WTC11 (cell line): Measurements from ENCODE around the gene HRCT1. TPM values are rescaled to one million over a fixed set of nuclear protein-coding genes. Genes with fewer than 3 reads are reported as not detected.

ENCODE experiments used
- ATAC-seq: fragments of 200-7000 bp; cut with Tn5 transposase; 2 replicates; pipeline ENCODE4 v1.10.0; 2021; ENCODE audit warnings: mild to moderate bottlenecking, moderate library complexity
- CTCF ChIA-PET: fragments of 300-600 bp; sonication (Branson Sonifier 250); formaldehyde crosslinking; loops from one replicate; lab custom pipeline; 2021; ENCODE audit warnings: antibody characterized with exemption; lab: Charles Lee
- POLR2A ChIA-PET: fragments of 350-600 bp; sonication (Branson Sonifier 250); formaldehyde crosslinking; loops from one replicate; lab custom pipeline; 2021; ENCODE audit warnings: antibody characterized with exemption; lab: Charles Lee
- DNase-seq: peaks from one replicate; pipeline ENCODE4 v3.0.0; 2021; ENCODE audit warnings: low spot score
- H3K27ac Mint-ChIP-seq: 2 replicates; pipeline ENCODE4 v1.8.0; 2021; ENCODE audit warnings: mixed read lengths
- H3K27me3 Mint-ChIP-seq: 2 replicates; pipeline ENCODE4 v1.8.0; 2021; ENCODE audit warnings: low read depth, mild to moderate bottlenecking, moderate library complexity, mixed read lengths
- H3K36me3 Mint-ChIP-seq: 2 replicates; pipeline ENCODE4 v1.8.0; 2021; ENCODE audit warnings: mixed read lengths
- H3K4me1 Mint-ChIP-seq: 2 replicates; pipeline ENCODE4 v1.8.0; 2022; ENCODE audit warnings: mixed read lengths
- H3K4me3 Mint-ChIP-seq: 2 replicates; pipeline ENCODE4 v1.8.0; 2021; ENCODE audit warnings: mild to moderate bottlenecking, moderate library complexity, mixed read lengths
- H3K9me3 Mint-ChIP-seq: 2 replicates; pipeline ENCODE4 v1.8.0; 2021; ENCODE audit warnings: mixed read lengths
- CREB1 ChIP-seq: sonication (generic); formaldehyde crosslinking; IDR thresholded peaks from 2 replicates; pipeline ENCODE4 v1.8.0; 2023; ENCODE audit warnings: mild to moderate bottlenecking, missing genetic modification reagents
- EMX1 ChIP-seq: fragments of 250-450 bp; sonication (Bioruptor Pico); IDR thresholded peaks from 2 replicates; pipeline ENCODE4 v1.8.0; 2021; ENCODE audit warnings: mild to moderate bottlenecking
- FOXJ3 ChIP-seq: sonication (generic); formaldehyde crosslinking; IDR thresholded peaks from 2 replicates; pipeline ENCODE4 v1.9.0; 2021; ENCODE audit warnings: missing genetic modification reagents, mild to moderate bottlenecking, borderline replicate concordance
- HMGA2 ChIP-seq: fragments of 250-450 bp; sonication (Bioruptor Pico); IDR thresholded peaks from 2 replicates; pipeline ENCODE4 v1.4.0; 2021; ENCODE audit warnings: mild to moderate bottlenecking, moderate library complexity
- IRF2 ChIP-seq: sonication (generic); formaldehyde crosslinking; IDR thresholded peaks from 2 replicates; pipeline ENCODE4 v1.8.0; 2022; ENCODE audit warnings: low read depth, missing genetic modification reagents, borderline replicate concordance
- NR3C1 ChIP-seq: sonication (generic); formaldehyde crosslinking; conservative IDR thresholded peaks from 2 replicates; pipeline ENCODE4 v1.8.1; 2023; ENCODE audit warnings: low read depth, mild to moderate bottlenecking, missing genetic modification reagents
- SMAD3 ChIP-seq: sonication (generic); formaldehyde crosslinking; IDR thresholded peaks from 2 replicates; pipeline ENCODE4 v1.8.0; 2022; ENCODE audit warnings: missing genetic modification reagents, mild to moderate bottlenecking, borderline replicate concordance
- SP1 ChIP-seq: sonication (generic); formaldehyde crosslinking; conservative IDR thresholded peaks from 2 replicates; pipeline ENCODE4 v1.8.1; 2022; ENCODE audit warnings: missing genetic modification reagents
- ZNF121 ChIP-seq: sonication (generic); formaldehyde crosslinking; IDR thresholded peaks from 2 replicates; pipeline ENCODE4 v1.8.0; 2023; ENCODE audit warnings: missing genetic modification reagents
- ZNF396 ChIP-seq: fragments of 250-450 bp; sonication (Bioruptor Pico); IDR thresholded peaks from 2 replicates; pipeline ENCODE4 v1.8.0; 2021; ENCODE audit warnings: mild to moderate bottlenecking, moderate library complexity, borderline replicate concordance
- total RNA-seq: library from RNA; stranded (reverse); gene quantifications from 3 replicates; pipeline ENCODE4 v1.2.3, GENCODE V29; 2021
- TF ChIP-seq, protein P1 (sequence below): sonication (generic); formaldehyde crosslinking; IDR thresholded peaks from 2 replicates; pipeline ENCODE4 v1.8.1; 2023; ENCODE audit warnings: mild to moderate bottlenecking, missing genetic modification reagents, moderate library complexity
- TF ChIP-seq, protein P2 (sequence below): fragments of 250-450 bp; sonication (Bioruptor Pico); IDR thresholded peaks from 2 replicates; pipeline ENCODE4 v1.9.0; 2021; ENCODE audit warnings: mild to moderate bottlenecking
- TF ChIP-seq, protein P3 (sequence below): sonication (generic); formaldehyde crosslinking; IDR thresholded peaks from 2 replicates; pipeline ENCODE4 v1.8.1; 2023; ENCODE audit warnings: mild to moderate bottlenecking, missing genetic modification reagents
- TF ChIP-seq, protein P4 (sequence below): fragments of 200-600 bp; IDR thresholded peaks from 2 replicates; pipeline ENCODE4 v1.8.0; 2022; ENCODE audit warnings: antibody characterized with exemption
- TF ChIP-seq, protein P5 (sequence below): sonication (generic); formaldehyde crosslinking; IDR thresholded peaks from 2 replicates; pipeline ENCODE4 v1.8.0; 2022; ENCODE audit warnings: mild to moderate bottlenecking, missing genetic modification reagents

Gene HRCT1
- total RNA-seq, 1 experiment from 2014 or later, result not detected

DNA sequence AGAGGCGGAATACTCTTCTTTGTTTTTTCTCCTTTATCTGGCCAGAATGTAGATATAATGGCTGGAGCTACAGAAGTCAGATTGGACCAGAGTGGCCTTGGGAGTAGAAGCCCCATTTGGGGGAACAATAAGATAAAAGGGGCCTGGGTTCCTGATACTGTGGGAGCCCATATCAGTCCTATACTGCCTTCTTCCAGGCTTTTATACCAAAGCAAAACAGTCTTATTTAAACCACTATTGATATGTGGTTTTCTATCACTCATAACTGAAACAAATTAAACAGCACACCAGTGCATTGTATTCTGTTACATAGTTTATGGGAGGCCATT lies 17.6 kb downstream of the HRCT1 start:
- Mint-ChIP-seq H3K4me1 (no peaks in the 10 kb centered on the region), H3K27me3 (peaks cover under 1% of the 10 kb centered on the region; the same call in 1 of the 2 replicates), H3K36me3 (no peaks in the 10 kb centered on the region), H3K27ac (no peak overlapping the region), H3K4me3 (no peak overlapping the region), H3K9me3 (no peaks in the 10 kb centered on the region)
- no peak for DNase-seq
- CTCF ChIA-PET, result interaction anchor here (1.8 kb wide), 1 partner anchor 41 kb away, joined by 5 read pairs; no protein-coding TSS in a partner anchor
- no peak for ATAC-seq
- POLR2A ChIA-PET, result no interaction called here
- no peak for TF ChIP-seq NR3C1 (CRISPR knock-in tag)
- TF ChIP-seq ZNF121 (CRISPR knock-in tag), result no peak
- TF ChIP-seq HMGA2 (CRISPR knock-in tag), result no peak
- TF ChIP-seq, protein P1, sequence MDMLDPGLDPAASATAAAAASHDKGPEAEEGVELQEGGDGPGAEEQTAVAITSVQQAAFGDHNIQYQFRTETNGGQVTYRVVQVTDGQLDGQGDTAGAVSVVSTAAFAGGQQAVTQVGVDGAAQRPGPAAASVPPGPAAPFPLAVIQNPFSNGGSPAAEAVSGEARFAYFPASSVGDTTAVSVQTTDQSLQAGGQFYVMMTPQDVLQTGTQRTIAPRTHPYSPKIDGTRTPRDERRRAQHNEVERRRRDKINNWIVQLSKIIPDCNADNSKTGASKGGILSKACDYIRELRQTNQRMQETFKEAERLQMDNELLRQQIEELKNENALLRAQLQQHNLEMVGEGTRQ, result no peak
- TF ChIP-seq, protein P2, sequence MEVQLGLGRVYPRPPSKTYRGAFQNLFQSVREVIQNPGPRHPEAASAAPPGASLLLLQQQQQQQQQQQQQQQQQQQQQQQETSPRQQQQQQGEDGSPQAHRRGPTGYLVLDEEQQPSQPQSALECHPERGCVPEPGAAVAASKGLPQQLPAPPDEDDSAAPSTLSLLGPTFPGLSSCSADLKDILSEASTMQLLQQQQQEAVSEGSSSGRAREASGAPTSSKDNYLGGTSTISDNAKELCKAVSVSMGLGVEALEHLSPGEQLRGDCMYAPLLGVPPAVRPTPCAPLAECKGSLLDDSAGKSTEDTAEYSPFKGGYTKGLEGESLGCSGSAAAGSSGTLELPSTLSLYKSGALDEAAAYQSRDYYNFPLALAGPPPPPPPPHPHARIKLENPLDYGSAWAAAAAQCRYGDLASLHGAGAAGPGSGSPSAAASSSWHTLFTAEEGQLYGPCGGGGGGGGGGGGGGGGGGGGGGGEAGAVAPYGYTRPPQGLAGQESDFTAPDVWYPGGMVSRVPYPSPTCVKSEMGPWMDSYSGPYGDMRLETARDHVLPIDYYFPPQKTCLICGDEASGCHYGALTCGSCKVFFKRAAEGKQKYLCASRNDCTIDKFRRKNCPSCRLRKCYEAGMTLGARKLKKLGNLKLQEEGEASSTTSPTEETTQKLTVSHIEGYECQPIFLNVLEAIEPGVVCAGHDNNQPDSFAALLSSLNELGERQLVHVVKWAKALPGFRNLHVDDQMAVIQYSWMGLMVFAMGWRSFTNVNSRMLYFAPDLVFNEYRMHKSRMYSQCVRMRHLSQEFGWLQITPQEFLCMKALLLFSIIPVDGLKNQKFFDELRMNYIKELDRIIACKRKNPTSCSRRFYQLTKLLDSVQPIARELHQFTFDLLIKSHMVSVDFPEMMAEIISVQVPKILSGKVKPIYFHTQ (CRISPR knock-in tag), result no peak
- no peak for TF ChIP-seq SP1 (CRISPR knock-in tag)
- TF ChIP-seq, protein P3, sequence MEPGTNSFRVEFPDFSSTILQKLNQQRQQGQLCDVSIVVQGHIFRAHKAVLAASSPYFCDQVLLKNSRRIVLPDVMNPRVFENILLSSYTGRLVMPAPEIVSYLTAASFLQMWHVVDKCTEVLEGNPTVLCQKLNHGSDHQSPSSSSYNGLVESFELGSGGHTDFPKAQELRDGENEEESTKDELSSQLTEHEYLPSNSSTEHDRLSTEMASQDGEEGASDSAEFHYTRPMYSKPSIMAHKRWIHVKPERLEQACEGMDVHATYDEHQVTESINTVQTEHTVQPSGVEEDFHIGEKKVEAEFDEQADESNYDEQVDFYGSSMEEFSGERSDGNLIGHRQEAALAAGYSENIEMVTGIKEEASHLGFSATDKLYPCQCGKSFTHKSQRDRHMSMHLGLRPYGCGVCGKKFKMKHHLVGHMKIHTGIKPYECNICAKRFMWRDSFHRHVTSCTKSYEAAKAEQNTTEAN (CRISPR knock-in tag), result no peak

DNA sequence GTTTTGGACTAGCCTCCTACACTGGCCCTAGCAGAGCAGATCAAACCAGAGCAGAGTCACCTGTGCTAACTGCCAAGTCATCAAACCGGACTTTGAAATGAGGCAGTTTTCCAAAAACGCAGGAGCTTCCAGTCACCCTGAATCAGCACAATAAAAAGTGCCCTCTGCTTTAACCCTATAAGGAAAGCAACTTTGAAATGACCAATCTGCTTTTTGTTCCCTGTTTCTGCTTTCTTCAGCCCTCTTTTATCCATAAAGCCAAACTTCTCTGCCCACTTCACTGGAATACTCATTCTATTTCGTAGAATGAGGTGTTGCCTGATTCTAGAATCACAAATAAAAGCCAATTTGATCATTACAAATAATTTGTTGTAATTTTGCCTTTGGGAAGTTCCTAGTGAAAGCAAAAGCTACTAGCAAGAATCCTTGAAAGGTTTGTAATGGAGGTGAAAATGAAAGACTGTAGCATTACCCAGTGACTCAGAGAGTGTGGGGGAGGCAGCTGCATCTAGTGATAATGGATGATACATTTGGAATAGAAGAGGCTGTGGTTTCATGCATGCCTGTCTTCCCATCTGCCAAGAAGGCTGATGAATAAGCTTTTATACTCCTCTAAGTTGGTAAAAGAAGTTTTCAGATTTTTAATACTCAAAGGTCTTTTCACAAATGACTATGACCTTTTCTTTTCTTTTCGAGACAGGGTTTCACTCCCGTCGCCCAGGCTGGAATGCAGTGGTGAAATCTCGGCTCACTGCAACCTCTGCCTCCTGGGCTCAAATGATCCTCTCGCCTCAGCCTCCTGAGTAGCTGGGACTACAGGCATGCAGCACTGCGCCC lies 18.1 kb downstream of the HRCT1 start:
- Mint-ChIP-seq H3K27me3 (peaks cover 4% of the 10 kb centered on the region; the same call in 1 of the 2 replicates), H3K4me3 (no peak overlapping the region), H3K9me3 (no peaks in the 10 kb centered on the region), H3K4me1 (no peaks in the 10 kb centered on the region), H3K36me3 (no peaks in the 10 kb centered on the region), H3K27ac (no peak overlapping the region)
- ATAC-seq (no peak), DNase-seq (no peak)
- TF ChIP-seq, protein P2 (CRISPR knock-in tag), result no peak
- ChIA-PET CTCF (interaction anchor here (0.9 to 2.4 kb wide), 4 partner anchors 21 to 134 kb away, joined by 4 to 11 read pairs (median 5); no protein-coding TSS in a partner anchor), POLR2A (no interaction called here)

DNA sequence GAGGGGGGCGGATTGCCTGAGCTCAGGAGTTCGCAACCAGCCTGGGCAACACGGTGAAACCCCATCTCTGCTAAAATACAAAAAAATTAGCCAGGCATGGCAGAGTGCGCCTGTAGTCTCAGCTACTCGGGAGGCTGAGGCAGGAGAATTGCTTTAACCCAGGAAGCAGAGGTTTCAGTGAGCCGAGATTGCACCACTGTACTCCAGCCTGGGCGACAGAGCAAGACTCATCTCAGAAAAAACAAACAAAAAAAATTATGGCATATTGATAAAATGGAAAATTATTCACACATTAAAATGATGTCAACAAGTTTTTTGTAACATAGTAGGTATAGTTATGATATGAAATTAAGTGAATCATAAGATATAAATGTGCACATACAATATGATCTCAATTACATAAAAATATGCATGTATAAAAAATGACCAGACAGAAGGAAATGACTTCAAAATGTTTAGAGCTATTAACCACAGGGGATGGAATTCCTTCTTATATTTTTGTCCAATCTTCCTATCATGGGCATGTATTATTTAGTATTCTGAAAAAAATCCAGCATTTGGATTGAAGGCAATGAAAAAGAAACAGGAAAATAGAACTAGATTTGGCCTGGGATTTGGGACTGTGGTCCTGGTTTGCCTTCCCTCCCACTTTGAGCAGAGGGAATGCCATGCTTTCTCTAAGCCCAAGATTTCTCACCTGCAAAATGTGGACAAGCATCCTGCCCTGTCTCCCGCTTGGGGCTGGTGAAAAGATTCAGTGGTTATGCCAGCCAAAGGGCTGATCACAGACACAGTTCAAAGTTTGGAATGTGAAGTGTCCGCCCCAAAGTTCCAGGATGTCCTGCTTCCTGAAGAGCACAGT lies 22.8 kb downstream of the HRCT1 start:
- no peak for ATAC-seq
- Mint-ChIP-seq H3K36me3 (no peaks in the 10 kb centered on the region), H3K4me1 (no peaks in the 10 kb centered on the region), H3K27me3 (peaks cover 11% of the 10 kb centered on the region; the same call in 1 of the 2 replicates), H3K9me3 (no peaks in the 10 kb centered on the region), H3K4me3 (no peak overlapping the region), H3K27ac (no peak overlapping the region)
- ChIA-PET CTCF (interaction anchor here (1.2 to 1.5 kb wide), 2 partner anchors 17 to 46 kb away, joined by 4 to 7 read pairs; no protein-coding TSS in a partner anchor), POLR2A (no interaction called here)
- DNase-seq, result no peak
- no peak for TF ChIP-seq HMGA2 (CRISPR knock-in tag)
- no peak for TF ChIP-seq FOXJ3 (CRISPR knock-in tag)
- TF ChIP-seq, protein P4, sequence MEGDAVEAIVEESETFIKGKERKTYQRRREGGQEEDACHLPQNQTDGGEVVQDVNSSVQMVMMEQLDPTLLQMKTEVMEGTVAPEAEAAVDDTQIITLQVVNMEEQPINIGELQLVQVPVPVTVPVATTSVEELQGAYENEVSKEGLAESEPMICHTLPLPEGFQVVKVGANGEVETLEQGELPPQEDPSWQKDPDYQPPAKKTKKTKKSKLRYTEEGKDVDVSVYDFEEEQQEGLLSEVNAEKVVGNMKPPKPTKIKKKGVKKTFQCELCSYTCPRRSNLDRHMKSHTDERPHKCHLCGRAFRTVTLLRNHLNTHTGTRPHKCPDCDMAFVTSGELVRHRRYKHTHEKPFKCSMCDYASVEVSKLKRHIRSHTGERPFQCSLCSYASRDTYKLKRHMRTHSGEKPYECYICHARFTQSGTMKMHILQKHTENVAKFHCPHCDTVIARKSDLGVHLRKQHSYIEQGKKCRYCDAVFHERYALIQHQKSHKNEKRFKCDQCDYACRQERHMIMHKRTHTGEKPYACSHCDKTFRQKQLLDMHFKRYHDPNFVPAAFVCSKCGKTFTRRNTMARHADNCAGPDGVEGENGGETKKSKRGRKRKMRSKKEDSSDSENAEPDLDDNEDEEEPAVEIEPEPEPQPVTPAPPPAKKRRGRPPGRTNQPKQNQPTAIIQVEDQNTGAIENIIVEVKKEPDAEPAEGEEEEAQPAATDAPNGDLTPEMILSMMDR, result no peak
- TF ChIP-seq IRF2 (CRISPR knock-in tag), result no peak
- TF ChIP-seq ZNF396 (CRISPR knock-in tag), result no peak
- TF ChIP-seq SMAD3 (CRISPR knock-in tag), result no peak
- TF ChIP-seq EMX1, result no peak
- no peak for TF ChIP-seq CREB1 (CRISPR knock-in tag)
- TF ChIP-seq, protein P5, sequence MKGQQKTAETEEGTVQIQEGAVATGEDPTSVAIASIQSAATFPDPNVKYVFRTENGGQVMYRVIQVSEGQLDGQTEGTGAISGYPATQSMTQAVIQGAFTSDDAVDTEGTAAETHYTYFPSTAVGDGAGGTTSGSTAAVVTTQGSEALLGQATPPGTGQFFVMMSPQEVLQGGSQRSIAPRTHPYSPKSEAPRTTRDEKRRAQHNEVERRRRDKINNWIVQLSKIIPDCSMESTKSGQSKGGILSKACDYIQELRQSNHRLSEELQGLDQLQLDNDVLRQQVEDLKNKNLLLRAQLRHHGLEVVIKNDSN (CRISPR knock-in tag), result no peak
- TF ChIP-seq, protein P3 (CRISPR knock-in tag), result no peak
